ENCODE data around the gene CS.
"Not testable (repeated sequence)": the region's sequence is repeated elsewhere in the genome, so short reads cannot be mapped to it uniquely, and the experiment has no call there.

CS gene

GRCh38 chr12:56280849-56281248, 19.3 kb downstream of the CS start:
- DNase-seq (ENCODE audit: low read depth): no peak

GRCh38 chr12:56278905-56279304, 21.2 kb downstream of the CS start:
- DNase-seq (ENCODE audit: low read depth): no peak

- DNase-seq (ENCODE audit: low read depth): no peak
Measured at GRCh38 chr12:56274299-56274698, 25.8 kb downstream of the CS start.

DNA sequence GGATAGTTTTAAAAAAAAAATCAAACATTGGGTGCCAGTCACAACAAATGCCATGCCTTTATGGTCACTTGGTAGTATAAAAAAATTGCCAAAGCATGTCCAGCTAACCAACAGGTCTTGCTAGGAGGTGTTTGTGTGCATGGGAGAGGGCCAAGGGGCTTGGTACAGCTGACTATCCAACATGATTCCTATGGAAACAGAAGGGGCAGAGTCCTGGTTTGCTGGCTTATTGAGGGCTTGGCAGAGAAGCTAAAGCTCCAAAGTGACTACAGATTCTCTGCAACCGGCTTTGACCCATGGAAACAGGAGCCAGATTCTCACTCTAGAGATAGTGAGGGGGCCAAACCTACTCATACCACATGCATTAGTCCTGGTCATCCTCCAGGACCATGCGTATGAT, 27.7 kb downstream of the CS start:
- DNase-seq (ENCODE audit: low read depth): not testable (repeated sequence)

DNA sequence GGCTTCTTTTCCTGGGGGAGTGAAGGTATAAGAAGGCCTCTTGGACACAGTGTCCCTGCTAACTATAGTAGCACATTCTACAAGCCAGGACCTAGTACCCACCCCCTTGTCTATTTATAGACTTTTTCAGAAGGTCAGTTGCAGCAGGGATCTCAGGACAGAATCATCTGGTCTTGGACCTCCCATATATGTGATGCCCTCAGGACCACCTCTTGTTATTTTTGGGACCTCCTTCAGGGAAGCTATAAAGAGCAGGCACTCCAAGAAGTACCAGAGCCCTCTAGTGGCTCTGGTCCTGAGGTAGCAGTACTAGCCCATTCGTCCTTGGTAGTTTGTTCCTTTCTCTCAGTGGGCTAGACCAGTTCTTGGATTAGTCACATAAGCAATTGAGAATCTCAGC, 29.1 kb downstream of the CS start:
- no peak for DNase-seq (ENCODE audit: low read depth)

DNA sequence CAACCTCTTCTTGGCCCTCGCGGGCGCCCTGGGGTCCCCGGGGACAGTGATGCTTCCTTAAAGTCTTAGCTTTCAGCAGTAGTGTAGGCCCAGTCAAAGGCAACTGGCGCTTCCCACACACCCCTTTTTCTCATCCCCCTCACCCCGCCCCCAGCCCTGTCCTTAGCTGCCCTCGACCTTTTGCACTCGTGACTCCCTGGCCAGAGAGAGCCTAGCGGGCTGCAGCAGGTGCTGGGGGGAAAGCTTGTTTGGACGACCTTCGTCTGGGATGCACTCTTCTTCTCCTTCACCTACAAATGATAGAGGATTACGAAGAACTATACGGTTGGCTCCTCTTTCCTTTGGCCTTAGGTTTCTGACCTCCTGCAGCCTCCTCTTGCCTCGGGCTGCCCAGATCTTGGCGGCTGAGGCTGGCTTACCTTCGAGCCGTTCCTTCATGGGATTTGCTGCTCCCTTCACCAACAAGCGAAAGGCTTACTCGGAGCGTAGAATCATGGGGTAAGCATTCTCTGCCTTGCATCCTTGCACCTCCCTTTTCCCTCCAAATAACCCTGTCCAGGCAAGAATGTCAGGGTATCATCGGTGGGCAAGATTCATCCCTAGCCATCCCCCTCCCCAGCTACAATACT, 32.6 kb downstream of the CS start:
- no peak for DNase-seq (ENCODE audit: low read depth)

DNA sequence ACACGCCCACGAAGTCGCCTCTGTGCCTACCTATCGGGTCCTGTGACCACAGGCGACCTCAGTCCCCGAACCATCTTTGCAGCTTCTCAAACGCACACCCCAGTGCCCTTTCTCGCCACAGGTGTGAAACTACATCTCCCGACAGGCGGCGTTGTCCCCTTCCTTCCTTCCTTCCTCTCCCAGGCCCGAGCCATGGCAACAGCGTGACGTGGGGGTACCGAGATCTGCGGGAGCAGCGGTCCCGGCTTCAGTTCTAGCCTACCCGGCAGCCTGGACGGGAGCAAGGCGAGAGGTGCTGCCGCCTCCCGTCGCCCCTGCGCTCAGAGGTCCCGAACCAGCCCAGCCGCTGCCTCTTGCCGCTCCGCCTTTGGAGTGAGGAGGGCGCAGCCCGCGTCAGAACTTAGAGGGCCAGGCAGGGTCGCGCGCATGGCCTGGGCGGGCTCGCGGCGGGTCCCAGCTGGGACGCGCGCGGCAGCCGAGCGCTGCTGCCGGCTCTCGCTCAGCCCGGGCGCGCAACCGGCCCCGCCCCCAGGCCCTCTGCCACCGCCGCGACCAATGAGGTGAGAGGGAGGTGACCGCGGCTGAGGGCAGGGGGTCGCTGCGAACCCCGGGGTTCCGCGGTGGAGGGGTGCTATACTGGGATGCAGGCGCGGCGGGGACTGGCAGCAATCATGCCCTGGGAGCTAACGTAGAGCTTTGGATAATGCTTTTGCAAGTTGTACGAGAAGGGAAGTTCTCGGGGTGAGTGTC, 33.3 kb downstream of the CS start, which contains the start of gene COQ10A:
COQ10A (plus strand) TSS at position 250 of the 750 bp plus-strand sequence; CDS start at position 427, 177 bp downstream.
- peak; percentile 88 for DNase-seq (ENCODE audit: low read depth)

- DNase-seq (ENCODE audit: low read depth): not testable (repeated sequence)
Measured at GRCh38 chr12:56266068-56266692, 34.0 kb downstream of the CS start.

DNA sequence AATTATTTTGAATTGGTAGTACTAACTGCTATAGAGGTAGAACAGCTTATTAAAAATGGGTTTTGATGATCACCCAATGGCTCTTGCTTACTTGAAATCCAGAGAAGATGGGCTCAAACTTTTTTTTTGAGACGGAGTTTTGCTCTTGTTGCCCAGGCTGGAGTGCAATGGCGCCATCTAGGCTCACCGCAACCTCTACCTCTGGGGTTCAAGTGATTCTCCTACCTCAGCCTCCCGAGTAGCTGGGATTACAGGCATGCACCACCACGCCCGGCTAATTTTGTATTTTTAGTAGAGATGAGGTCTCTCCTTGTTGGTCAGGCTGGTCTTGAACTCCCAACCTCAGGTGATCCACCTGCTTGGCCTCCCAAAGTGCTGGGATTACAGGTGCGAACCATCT, 37.2 kb downstream of the CS start:
- DNase-seq (ENCODE audit: low read depth): not testable (repeated sequence)

DNA sequence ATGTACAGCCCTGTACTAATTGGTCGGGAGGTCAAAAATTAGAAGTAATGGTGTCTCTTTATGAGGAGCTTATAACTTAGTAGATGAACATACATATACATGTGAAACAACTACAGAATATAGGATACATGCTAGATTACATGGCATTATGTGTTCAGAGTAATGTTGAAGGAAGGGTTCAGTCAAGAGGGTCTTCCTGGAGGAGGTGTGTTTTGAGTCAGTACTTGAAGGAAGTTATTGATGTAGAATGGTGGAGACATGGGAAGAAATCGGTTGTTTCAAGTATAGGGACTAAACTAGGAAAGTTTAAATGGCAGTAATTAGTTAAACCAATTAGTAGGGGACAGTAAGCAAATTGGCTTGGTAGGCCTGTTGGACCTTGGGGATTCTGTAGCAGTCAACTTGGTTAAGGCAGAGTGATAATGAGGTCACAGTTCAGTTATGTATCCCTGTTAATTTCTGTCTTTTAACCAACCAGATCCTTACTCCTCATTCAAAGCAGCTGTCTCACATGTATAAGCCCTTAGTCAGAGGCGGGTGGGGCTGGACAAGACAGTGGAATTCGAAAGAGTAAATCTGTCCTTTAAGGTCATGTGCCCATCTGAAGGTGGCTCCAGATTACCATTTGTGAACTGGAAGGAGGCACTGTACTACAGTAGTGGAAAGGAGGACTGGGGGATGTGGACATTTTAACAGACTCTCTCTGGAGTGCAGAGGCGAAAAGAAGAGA, 38.5 kb downstream of the CS start:
- no peak for DNase-seq (ENCODE audit: low read depth)

DNA sequence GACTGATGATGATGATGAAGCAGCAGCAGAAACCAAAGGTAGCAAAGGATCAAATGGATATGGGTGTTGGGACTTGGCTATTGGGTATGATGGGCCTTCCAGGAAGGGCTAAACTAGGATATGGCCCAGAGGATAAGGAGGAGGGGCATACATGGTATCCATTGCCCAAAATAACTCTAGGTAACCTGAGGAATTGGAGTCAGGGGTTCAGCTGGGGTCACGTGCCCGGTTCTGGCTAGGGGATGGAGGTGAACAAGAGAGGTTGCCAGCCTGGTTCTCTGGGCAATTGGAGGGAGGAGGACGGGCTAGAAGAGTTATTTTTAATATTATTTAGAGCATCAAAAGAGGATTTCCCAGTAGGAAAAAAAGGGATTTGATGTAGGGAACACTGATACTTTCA, 39.2 kb downstream of the CS start:
- DNase-seq (ENCODE audit: low read depth): no peak

DNA sequence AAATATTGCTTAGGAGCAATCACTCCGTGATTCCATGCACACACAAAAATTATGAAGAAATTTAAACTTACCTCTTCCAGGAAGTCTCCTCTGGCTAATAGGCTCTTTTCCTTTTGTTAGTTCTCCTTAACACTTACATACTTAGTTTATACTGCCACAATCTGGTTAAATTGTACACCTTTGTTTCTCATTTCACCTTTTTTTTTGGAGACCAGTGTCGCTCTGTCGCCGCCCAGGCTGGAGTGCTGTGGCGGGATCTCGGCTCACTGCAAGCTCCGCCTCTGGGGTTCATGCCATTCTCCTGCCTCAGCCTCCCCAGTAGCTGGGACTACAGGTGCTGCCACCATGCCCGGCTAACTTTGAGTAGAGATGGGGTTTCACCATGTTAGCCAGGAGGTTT, 39.8 kb downstream of the CS start:
- DNase-seq (ENCODE audit: low read depth): no peak

GRCh38 chr12:56258820-56259183, 41.3 kb downstream of the CS start:
- no peak for DNase-seq (ENCODE audit: low read depth)

- peak; percentile 69 for DNase-seq (ENCODE audit: low read depth)
Measured at GRCh38 chr12:56258068-56258819, 41.9 kb downstream of the CS start, which contains the start of gene ANKRD52. Gene ANKRD52, minus strand, starts transcription at chr12:56258384. Its CDS starts 115 bp downstream, at chr12:56258269.

- DNase-seq (ENCODE audit: low read depth): no peak
Measured at GRCh38 chr12:56257491-56258067, 42.6 kb downstream of the CS start.

DNA sequence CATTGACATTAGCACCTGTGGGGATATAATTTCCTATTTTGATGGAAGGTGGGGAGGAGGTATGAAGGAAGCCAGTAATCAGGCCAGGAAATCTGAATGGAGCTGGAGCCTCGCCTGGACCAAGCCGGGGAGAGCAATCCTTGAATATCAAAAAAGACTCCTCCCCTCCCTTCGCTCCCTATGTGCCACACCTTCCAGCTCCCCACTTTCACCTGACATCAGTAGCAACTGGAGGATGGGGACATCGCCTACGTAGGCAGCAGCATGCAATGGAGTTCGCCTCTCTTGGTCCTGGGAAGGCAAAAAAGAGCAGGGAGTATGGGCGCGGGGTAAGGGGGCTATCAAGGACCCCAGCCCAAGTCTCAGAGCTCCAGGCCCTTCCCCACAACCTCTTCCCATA, 43.1 kb downstream of the CS start:
- DNase-seq (ENCODE audit: low read depth): no peak

- DNase-seq (ENCODE audit: low read depth): no peak
Measured at GRCh38 chr12:56256326-56256960, 43.7 kb downstream of the CS start.

DNA sequence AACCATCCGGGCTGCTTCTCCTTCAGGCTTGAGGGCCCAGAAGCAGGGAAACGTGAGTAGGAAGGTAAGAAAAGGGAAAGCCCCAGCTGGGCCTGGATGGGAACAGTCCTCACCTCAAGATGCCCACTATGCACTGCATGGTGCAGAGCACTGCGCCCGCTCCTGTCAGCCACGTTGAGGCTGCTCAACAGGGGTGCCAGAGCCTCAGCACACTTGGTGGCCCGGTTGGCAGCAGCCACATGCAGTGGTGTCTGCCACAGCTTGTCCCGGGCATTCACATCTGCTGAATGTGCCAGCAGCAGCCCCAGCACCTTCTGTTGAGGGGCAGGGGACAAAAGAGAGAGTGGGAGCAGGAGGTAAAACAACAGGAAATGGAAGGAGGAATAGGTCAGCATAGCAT, 44.5 kb downstream of the CS start:
- no peak for DNase-seq (ENCODE audit: low read depth)

DNA sequence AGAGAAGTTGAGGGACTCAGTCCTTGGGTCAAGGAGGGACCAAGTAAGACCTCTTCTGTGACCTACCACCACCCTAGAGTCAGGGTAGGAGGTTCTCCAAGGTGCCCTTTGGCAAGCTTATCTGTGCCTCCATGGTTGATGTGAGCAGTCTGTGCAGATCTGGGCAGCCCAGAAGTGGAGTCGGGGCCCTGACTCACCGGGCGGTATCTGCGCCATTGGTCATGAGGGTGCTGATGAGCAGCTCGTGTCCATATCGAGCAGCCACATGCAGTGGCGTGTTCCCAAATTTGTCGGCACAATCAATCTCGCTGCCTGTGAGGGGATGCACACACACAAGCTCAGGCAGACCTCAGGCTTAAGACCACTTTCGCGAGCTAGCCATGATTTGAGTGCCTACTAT, 47.0 kb downstream of the CS start:
- no peak for DNase-seq (ENCODE audit: low read depth)

GRCh38 chr12:56252649-56253048, 47.5 kb downstream of the CS start:
- no peak for DNase-seq (ENCODE audit: low read depth)

GRCh38 chr12:56248711-56249110, 51.4 kb downstream of the CS start:
- no peak for DNase-seq (ENCODE audit: low read depth)

All from T follicular helper cell (primary cell).